ENCODE data around the gene VAPB.

VAPB gene

GRCh38 chr20:58461104-58461503 lies 72.1 kb downstream of the VAPB start:
- DNase-seq (ENCODE audit: low spot score), result no peak

GRCh38 chr20:58461899-58462298 lies 72.9 kb downstream of the VAPB start:
- no peak for DNase-seq (ENCODE audit: low spot score)

- DNase-seq (ENCODE audit: low spot score), result no peak
Observed at GRCh38 chr20:58463256-58463655, 74.2 kb downstream of the VAPB start.

DNA sequence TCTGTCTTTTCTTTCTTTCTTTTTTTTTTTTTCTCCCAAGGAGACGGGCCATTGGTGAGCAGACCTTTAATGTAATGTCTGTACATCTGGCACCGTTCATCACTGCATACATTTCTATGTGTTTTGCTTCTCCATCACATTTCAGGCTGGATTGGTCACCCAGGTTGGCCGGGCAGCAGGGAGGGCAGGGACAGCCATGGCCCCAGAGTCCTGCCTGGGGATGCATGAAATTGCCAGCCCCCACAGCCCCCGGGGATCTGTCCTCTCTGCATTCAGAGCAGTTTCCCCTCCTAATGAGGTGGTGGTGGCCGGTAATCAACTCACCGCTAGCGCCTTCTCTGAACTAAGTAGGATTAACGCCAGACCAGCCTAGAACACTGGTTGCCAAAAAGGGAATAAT lies 75.8 kb downstream of the VAPB start:
- DNase-seq (ENCODE audit: low spot score), result no peak

DNA sequence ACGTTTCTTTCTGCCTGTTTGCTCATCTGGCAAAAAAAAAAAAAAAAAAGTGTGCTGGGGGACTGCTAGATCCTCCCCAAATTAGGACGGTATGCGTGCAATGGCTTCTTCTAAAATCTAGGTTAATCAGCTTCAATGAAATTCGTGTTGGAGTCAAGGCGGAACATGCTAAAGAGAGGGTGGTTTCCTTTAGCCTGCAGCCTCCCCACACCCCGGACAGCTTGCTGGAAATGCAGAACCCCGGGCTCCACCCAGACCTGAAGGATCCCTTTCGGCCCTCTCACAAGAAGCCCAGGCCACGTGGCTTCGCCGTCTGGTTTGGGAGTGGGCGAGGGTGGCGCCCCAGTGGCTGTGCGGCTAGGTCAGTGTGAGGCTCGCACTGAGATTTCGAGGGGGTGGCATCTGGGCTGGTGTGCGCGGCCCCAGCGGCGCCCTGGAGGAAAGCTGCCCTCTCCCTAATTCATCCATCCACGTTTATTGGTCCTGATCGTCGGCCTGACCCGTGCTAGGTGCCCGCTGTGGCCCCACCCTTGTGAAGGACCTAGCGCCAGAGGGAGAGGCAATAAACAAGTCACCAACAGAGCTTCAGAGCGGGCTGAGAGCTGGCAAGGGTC lies 77.2 kb downstream of the VAPB start:
- no peak for DNase-seq (ENCODE audit: low spot score)

GRCh38 chr20:58466729-58467571 lies 77.9 kb downstream of the VAPB start:
- DNase-seq (ENCODE audit: low spot score), result no peak

- DNase-seq (ENCODE audit: low spot score), result peak; percentile 27
Observed at GRCh38 chr20:58467572-58468527, 78.8 kb downstream of the VAPB start.

DNA sequence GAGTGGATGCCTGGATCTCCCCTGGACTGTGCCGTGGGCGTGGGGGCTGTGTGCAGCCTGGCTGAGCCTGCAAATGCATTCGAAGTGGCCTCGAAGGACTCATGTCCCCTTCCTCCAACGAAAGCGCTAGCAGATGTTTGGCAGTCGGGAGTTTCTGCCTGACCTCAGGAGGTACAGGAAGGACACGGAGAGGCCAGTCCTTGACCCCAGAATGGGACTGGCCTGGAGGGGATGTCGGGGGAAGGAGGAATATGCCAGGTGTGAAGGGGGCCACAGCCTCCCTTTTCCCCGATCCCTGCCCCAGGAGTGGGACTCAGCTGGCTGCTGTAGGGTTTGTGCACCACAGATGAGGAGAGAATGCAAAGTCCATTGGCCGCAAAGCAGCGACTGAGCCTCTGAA lies 80.6 kb downstream of the VAPB start:
- no peak for DNase-seq (ENCODE audit: low spot score)

- DNase-seq (ENCODE audit: low spot score), result no peak
Observed at GRCh38 chr20:58470336-58471192, 81.5 kb downstream of the VAPB start.

GRCh38 chr20:58471193-58472164 lies 82.5 kb downstream of the VAPB start:
- peak; percentile 100 for DNase-seq (ENCODE audit: low spot score)

DNA sequence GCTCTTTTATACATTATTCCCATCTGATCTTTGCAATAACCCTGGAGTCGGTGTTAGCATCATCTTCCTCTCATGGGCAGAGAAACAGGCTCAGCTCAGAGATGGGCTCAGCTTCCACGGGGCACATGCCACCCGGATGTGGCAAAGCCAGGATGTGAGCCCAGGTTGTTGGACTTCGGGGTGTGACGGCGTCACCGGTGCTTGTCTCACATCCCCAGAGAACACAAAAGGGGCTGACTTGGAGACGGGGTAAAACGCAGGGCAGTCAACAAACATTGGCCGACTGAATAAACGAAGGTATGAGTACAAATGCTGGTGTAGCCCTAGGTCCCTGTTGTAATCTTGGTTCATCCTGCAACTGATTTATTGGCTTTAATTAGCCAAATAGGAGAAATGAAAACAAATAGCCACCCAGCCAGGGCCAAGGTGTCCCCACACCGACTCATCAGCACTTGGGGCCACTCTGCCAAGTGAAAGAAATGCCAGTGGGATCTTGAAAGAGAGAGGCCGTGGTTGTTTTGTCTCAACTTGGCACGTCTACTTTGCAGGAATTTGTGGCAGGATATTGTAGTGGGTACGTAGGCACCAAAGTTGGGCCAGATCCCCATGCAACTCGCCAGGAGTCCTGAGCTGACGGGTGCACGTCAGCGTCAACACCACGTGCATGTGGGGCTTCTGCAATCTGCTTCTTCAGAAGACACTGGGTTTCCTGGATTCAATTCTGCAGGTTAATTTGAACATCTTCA lies 83.4 kb downstream of the VAPB start:
- no peak for DNase-seq (ENCODE audit: low spot score)

DNA sequence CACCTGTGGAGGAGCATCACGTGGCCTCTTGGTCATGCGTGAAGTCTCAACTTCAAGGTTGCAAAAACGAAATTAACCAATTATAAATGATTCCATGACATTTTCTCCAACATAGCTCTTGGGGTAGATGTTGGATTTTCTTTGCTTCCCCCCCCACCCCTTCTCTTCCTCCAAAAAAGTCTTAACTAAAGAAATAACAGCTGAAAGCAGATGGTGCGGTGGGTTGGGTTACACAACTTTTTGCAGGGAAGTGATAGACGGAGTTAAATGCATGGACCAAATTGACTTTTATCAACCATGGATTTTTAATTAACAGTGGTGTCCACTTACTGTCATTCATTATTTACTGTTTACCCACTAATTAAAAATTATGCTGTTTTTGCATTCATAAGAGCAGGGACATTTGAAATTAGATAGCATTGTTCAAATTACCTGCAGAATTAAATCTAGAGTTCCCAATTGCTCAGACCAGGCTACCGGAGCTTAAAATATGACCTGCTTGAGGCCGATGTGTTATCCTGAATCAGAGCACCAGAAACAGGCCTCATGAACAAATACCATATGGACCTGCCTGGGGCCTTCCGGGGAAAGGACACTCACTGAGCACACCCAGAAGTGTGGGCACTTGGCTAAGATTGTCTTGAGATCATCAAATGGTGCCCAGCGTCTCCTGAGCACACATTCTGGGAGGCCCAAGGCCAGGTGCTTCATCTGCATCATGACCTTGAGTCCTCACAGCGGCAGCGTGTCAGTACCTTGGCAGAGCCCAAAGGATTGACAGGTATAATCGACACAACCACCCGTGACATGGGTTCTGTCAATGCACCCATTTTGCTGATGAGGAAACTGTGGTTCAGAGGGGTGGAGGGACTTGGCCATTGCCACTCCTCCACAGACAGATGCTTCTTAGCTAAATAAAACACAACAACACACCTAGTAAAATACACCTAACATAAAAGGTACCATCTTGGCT lies 84.7 kb downstream of the VAPB start:
- DNase-seq (ENCODE audit: low spot score), result no peak

GRCh38 chr20:58475466-58475865 lies 86.4 kb downstream of the VAPB start:
- no peak for DNase-seq (ENCODE audit: low spot score)

- DNase-seq (ENCODE audit: low spot score), result no peak
Observed at GRCh38 chr20:58478141-58478805, 89.2 kb downstream of the VAPB start.

- no peak for DNase-seq (ENCODE audit: low spot score)
Observed at GRCh38 chr20:58479726-58480440, 90.9 kb downstream of the VAPB start.

DNA sequence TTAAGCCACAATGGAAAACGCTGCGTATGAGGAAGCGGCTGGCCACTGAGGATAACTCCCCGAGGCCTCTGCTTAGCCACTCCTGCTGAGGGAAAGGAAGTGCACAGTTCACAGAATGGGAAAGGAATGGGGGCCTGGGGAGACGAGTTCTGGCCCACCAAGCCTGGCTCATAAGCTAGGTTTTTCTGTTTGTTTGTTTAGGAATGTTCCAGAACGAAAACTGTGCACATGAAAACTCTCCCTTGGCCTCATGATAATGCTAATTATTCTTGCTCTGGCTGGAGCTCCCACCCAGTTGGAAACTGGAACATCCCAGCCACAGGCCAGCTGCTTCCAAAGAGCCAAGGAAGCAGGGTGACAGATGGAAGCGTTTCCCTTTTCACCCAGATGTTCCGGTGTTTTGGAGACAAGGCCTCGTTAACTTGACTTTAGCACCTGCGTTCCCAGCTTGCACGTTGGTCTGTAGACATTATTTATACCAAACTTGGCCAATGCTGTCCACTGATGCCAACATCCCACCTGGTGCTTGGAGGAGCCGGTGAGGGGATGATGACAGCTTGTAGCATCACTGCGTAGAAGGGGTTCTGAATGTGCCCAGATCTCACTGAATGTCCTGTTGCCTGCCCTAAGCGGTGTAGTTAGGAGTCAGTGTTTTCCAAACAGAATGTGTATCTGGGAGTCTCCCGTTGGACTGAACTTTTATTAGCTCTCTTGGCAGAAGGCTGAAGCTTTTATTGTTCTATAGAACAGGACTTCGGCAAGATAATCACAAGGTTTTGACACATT lies 91.7 kb downstream of the VAPB start:
- no peak for DNase-seq (ENCODE audit: low spot score)
